Thoracic aorta endothelial cell (primary cell): ENCODE measurements around the gene POLD4. TPM values are rescaled to one million over a fixed set of nuclear protein-coding genes. Genes with fewer than 3 reads are reported as not detected.

Source experiments
- small RNA-seq: library from RNA; depleted of rRNA; stranded (forward); fragments of <200 nt; gene quantifications from one replicate; pipeline ENCODE3, GENCODE V24; 2012
- total RNA-seq: library from RNA; depleted of rRNA; stranded (reverse); fragments of >200 nt; gene quantifications from 2 replicates; pipeline ENCODE4 v1.2.3, GENCODE V29; 2012

POLD4 gene
- 37.9 and 45.9 TPM in 2 replicates for total RNA-seq

GRCh38 chr11:67353317-67354074 lies at the start of gene POLD4:
Gene POLD4 (minus strand): TSS chr11:67353546. CDS start chr11:67353399, 147 bp downstream.

GRCh38 chr11:67401495-67402191 lies 48.3 kb upstream of the POLD4 start, which contains the start of gene PPP1CA:
Gene PPP1CA (minus strand): TSS chr11:67401858. CDS start chr11:67401782, 76 bp downstream.

DNA sequence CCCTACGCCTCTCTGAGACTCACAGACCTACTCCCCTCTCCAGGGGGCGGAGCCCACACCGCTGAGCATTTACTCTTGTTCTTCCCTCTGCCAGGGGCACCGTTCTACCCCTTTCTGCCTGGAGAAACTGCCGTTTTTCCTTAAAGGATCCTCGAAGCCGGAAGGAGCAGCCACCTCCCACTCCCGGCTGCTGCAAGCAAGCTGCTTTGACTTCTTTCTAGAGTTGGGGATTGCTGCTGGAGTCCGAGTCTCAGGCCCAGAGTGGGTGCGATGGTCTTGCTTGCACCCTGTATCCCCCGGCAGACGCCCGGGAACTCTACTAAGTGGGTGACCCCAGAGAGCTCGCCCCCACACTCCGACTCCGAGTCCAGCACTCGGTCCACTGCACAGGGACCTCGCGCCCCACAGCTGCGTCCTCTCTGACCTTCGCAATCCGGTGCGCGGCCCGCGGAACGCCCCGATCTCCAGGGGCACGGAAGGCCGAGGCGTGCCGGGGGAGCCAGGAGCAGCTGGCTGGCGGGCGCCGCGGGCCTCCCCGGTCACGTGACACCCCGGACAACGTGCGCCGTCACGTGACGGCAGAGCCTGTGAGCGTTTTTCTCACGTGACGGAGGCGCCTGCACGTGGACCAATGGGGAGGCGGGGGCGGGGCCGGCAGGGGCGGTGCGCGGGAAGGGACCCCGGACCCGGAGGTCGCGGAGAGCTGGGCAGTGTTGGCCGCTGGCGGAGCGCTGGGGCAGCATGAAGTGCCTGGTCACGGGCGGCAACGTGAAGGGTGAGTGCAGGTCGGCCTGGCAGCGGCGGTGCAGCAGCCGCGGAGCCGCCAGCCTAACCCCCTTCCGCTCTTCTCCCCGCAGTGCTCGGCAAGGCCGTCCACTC lies 38.2 kb upstream of the POLD4 start, which contains the start of gene RAD9A:
Gene RAD9A, plus strand, starts transcription at position 683 of the 879 bp plus-strand sequence. Its CDS starts 59 bp downstream, at position 742.

DNA sequence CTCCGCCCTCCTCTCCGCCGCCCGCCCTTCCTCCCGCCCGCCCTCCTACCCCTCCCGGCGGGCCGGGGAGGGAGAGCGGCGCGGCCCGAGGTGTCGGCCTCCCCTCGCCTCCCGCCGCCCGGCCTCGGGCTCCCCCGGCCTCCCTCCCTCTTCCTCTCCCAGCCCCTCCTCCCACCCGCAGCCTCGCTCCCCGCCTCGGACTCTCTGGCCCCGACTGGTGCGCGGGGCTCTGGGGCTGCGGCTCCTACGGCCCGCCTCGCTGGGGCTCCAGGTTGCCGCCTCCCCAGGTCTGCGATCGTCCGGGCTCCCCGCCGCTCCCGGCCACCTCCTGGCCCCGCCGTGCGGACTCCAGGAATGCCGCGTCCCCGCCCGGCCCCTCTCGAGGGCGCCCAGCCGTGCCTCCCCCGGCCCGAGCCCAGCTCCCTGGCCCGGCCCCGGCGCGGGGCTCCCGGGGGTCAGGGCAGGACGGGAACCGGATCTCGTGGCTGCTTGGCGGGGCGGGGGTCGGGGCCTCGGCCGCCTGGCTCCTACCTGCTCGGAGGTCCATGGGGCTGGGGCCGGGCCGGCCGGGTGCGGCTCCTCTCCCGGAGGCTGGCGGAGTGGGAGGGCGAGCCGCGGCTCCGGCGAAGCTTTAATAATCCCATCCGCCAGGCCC lies 19.8 kb upstream of the POLD4 start, which contains the start of gene CLCF1:
Gene CLCF1, minus strand, starts transcription at position 606 of the 655 bp plus-strand sequence. Its CDS starts 59 bp downstream, at position 547.

GRCh38 chr11:67303132-67303834 lies 50.1 kb downstream of the POLD4 start, which contains the start of gene SSH3:
Gene SSH3 (plus strand): TSS chr11:67303530. CDS start chr11:67303626, 96 bp downstream.

Small RNAs within 50 kb of the gene (small RNA-seq; reads per million reads assigned to genes)
- gene RN7SKP239: not detected
- gene RNU6-1238P: not detected

Other genes with a start within 250 kb of the POLD4 start
- 68.1 and 68.8 TPM in 2 replicates for gene KDM2A, start 234.3 kb downstream of the POLD4 start, total RNA-seq
- 29.1 and 39.3 TPM in 2 replicates for gene GRK2, start 87.1 kb downstream of the POLD4 start, total RNA-seq
- gene ANKRD13D, start 64.2 kb downstream of the POLD4 start, total RNA-seq: 22.1 and 23.5 TPM in 2 replicates
- 8.2 and 9.0 TPM in 2 replicates for gene SSH3, start 50.0 kb downstream of the POLD4 start, total RNA-seq
- gene CLCF1, start 20.1 kb upstream of the POLD4 start, total RNA-seq: 2.3 and 2.9 TPM in 2 replicates
- 4.4 and 6.7 TPM in 2 replicates for gene RAD9A, start 38.4 kb upstream of the POLD4 start, total RNA-seq
- 200 and 207 TPM in 2 replicates for gene PPP1CA, start 48.3 kb upstream of the POLD4 start, total RNA-seq
- gene TBC1D10C, start 50.5 kb upstream of the POLD4 start, total RNA-seq: not detected in 2 replicates
- 0.13 and 0.22 TPM in 2 replicates for gene CARNS1, start 62.1 kb upstream of the POLD4 start, total RNA-seq
- gene RPS6KB2, start 74.9 kb upstream of the POLD4 start, total RNA-seq: 39.9 and 47.4 TPM in 2 replicates
- 0.27 and 0.93 TPM in 2 replicates for gene PTPRCAP, start 84.1 kb upstream of the POLD4 start, total RNA-seq
- 84.4 and 99.6 TPM in 2 replicates for gene CORO1B, start 89.9 kb upstream of the POLD4 start, total RNA-seq
- not detected in 2 replicates for gene GPR152, start 99.2 kb upstream of the POLD4 start, total RNA-seq
- 0.65 and 1.1 TPM in 2 replicates for gene CABP4, start 101.8 kb upstream of the POLD4 start, total RNA-seq
- 19.4 and 20.2 TPM in 2 replicates for gene TMEM134, start 115.7 kb upstream of the POLD4 start, total RNA-seq
- gene AIP, start 129.5 kb upstream of the POLD4 start, total RNA-seq: 34.6 and 37.0 TPM in 2 replicates
- 10.1 and 16.3 TPM in 2 replicates for gene PITPNM1, start 151.8 kb upstream of the POLD4 start, total RNA-seq
- gene CDK2AP2, start 154.6 kb upstream of the POLD4 start, total RNA-seq: 21.1 and 22.7 TPM in 2 replicates
- gene CABP2, start 169.9 kb upstream of the POLD4 start, total RNA-seq: not detected in 2 replicates
- gene GSTP1, start 230.3 kb upstream of the POLD4 start, total RNA-seq: 635 and 696 TPM in 2 replicates